Karpas-422 (cell line): Measurements from ENCODE around the gene PDK4. TPM values are rescaled to one million over a fixed set of nuclear protein-coding genes. Genes with fewer than 3 reads are reported as not detected.

Experiments used
- DNase-seq: peaks from one replicate; pipeline ENCODE4 v3.0.0-alpha.2; 2015
- H2AFZ ChIP-seq: fragments of 200-600 bp; sonication (generic); 2 replicates; pipeline ENCODE4 v1.6.1; 2014; ENCODE audit warnings: antibody characterized with exemption, low read length, mixed read lengths
- H3K27ac ChIP-seq: fragments of 200-600 bp; sonication (generic); 2 replicates; pipeline ENCODE4 v1.5.1; 2014; ENCODE audit warnings: mild to moderate bottlenecking, low read length, moderate library complexity
- H3K27me3 ChIP-seq: fragments of 200-600 bp; sonication (generic); 2 replicates; pipeline ENCODE4 v1.6.1; 2014; ENCODE audit warnings: low read length, mixed read lengths
- H3K36me3 ChIP-seq: fragments of 200-600 bp; sonication (generic); 2 replicates; pipeline ENCODE4 v1.6.1; 2014; ENCODE audit warnings: low read length, mixed read lengths; ENCODE audit not compliant: insufficient read depth
- H3K4me1 ChIP-seq: fragments of 200-600 bp; sonication (generic); 2 replicates; pipeline ENCODE4 v1.6.1; 2014; ENCODE audit warnings: mild to moderate bottlenecking, low read length, mixed read lengths
- H3K4me2 ChIP-seq: fragments of 200-600 bp; sonication (generic); 2 replicates; pipeline ENCODE4 v1.6.1; 2014; ENCODE audit warnings: low read length, low read depth, mild to moderate bottlenecking; ENCODE audit not compliant: poor library complexity, severe bottlenecking
- H3K4me3 ChIP-seq: fragments of 200-600 bp; sonication (generic); 2 replicates; pipeline ENCODE4 v1.5.1; 2014; ENCODE audit warnings: mild to moderate bottlenecking, antibody characterized with exemption, low read length, mixed read lengths
- H3K79me2 ChIP-seq: fragments of 200-600 bp; sonication (generic); 2 replicates; pipeline ENCODE4 v1.6.1; 2014; ENCODE audit warnings: mild to moderate bottlenecking, low read length, mixed read lengths
- H3K9ac ChIP-seq: fragments of 200-600 bp; sonication (generic); 2 replicates; pipeline ENCODE4 v1.6.0; 2014; ENCODE audit warnings: low read length
- H3K9me2 ChIP-seq: fragments of 200-600 bp; sonication (generic), shearing (Covaris generic); replicated peaks from 2 replicates; pipeline ENCODE4 v1.6.0; 2014; ENCODE audit warnings: mild to moderate bottlenecking, low read length, moderate library complexity; ENCODE audit not compliant: insufficient read depth
- H3K9me3 ChIP-seq: fragments of 300-700, 200-600 bp; sonication (generic); 2 replicates; pipeline ENCODE4 v1.6.1; 2014; ENCODE audit warnings: low read length, mixed read lengths
- H4K20me1 ChIP-seq: fragments of 200-600 bp; sonication (generic); 2 replicates; pipeline ENCODE4 v1.6.1; 2014; ENCODE audit warnings: mild to moderate bottlenecking, antibody characterized with exemption, low read length, low read depth; ENCODE audit not compliant: insufficient read depth
- total RNA-seq: library from RNA; depleted of rRNA; stranded (reverse); fragments of >200 nt; shearing (Covaris generic); gene quantifications from 2 replicates; pipeline ENCODE4 v1.2.3, GENCODE V29; 2014; ENCODE audit warnings: low replicate concordance

The PDK4 gene
- total RNA-seq, 1 experiment from 2014 or later: not detected

DNA sequence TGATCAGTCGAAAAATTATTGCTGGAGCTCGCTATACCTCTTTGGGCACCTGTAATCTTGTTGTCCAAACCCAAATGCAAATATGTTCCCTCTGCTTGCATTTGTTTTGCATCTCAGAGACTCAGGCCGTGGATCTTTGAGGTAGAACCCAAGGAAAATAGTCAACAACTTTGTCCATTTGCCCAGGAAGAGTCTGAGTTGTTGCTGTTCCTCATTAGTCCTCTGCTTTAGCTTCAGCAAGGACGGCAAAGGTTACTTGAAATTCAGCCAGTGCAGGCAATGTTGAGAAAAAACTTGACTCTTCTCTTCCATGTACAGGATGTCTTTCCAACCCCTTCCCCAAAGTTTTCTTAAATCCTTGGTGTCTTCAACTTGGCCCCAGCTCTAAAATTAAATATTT is 45.8 kb downstream of the PDK4 start:
- DNase-seq: no peak
- H3K4me3 ChIP-seq: no peak overlapping the region
- no peaks in the 10 kb centered on the region for H3K9me2 ChIP-seq
- H3K27me3 ChIP-seq: no peaks in the 10 kb centered on the region
- H4K20me1 ChIP-seq: no peaks in the 10 kb centered on the region
- no peaks in the 10 kb centered on the region for H3K79me2 ChIP-seq
- no peak overlapping the region for H2AFZ ChIP-seq
- no peak overlapping the region for H3K27ac ChIP-seq
- H3K4me1 ChIP-seq: no peaks in the 10 kb centered on the region
- no peaks in the 10 kb centered on the region for H3K9me3 ChIP-seq
- no peak overlapping the region for H3K4me2 ChIP-seq
- no peaks in the 10 kb centered on the region for H3K36me3 ChIP-seq
- no peak overlapping the region for H3K9ac ChIP-seq

- Histone ChIP-seq H2AFZ (no peak overlapping the region), H3K4me3 (no peak overlapping the region), H4K20me1 (no peaks in the 10 kb centered on the region), H3K27me3 (no peaks in the 10 kb centered on the region), H3K9me2 (no peaks in the 10 kb centered on the region), H3K79me2 (no peaks in the 10 kb centered on the region), H3K4me2 (no peak overlapping the region), H3K36me3 (no peaks in the 10 kb centered on the region), H3K27ac (no peak overlapping the region), H3K9ac (no peak overlapping the region), H3K4me1 (no peaks in the 10 kb centered on the region), H3K9me3 (no peaks in the 10 kb centered on the region)
- DNase-seq: no peak
These were observed 46.3 kb downstream of the PDK4 start for GRCh38 chr7:95549818-95550529.

DNA sequence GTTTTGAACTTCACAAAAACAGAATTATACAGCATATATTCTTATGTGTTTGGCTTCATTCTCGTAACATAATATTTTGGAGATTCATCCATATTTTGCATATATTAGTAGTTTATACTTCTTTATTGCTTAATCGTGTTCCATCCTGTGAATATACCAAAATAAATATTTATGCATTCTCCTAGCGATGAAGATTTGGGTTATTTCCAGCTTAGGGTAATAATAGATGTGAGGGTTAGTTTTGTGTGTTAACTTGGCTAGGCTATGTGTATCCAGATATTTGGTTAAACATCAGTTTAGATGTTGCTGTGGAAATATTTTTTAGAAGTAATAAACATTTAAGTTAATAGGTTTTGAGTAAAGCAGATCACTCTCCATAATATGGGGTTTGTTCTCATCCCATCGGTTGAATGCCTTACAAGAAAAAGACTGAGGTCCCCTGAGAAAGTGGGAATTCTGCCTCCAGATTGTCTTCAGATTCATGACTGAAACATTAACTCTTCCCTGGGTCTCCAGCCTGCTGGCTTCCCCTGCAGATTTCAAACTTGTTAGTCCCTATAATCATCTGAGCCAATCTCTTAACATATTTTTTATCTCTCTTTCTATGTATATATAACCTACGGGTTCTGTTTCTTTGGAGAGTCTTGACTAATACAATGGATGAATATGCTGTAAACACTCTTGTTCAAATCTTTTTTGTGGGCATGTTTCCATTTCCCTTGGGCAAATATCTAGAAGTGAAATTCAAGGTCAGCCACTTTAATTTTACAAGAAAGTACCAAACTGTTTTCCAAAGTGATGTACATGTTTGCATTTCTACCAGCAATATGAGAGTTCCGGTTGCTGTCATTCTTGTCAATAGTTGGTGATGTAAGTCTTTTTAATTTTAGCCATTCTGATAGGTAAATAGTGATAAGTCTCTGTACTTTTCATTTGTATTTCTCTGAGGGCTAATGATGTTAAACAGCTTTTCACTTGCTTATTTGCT is 48.7 kb downstream of the PDK4 start:
- Histone ChIP-seq H3K9me2 (no peaks in the 10 kb centered on the region), H3K79me2 (no peaks in the 10 kb centered on the region), H3K9ac (no peak overlapping the region), H3K9me3 (no peaks in the 10 kb centered on the region), H3K27ac (no peak overlapping the region), H4K20me1 (no peaks in the 10 kb centered on the region), H3K27me3 (no peaks in the 10 kb centered on the region), H2AFZ (no peak overlapping the region), H3K4me2 (no peak overlapping the region), H3K36me3 (no peaks in the 10 kb centered on the region), H3K4me1 (no peaks in the 10 kb centered on the region), H3K4me3 (no peak overlapping the region)
- DNase-seq: no peak

DNA sequence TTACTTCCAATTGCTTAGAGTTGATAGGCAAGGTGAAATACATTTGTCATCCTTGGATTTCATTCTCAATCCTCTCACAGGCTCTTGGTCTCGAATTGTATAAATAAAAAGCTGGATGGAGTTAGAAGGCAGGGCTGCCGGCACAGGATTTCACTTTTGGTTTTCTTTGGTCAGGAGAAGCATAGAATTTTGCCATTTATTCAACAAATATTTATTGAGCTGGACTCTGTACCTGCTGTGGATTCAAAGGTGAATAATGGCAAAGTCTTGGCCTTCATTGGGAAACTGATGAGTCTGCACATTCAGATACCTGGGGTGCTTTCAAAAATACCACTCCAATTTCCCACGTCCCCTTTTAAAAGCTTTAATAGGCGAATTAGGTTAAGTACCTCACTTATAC is 49.7 kb downstream of the PDK4 start:
- no peak overlapping the region for H3K4me2 ChIP-seq

DNA sequence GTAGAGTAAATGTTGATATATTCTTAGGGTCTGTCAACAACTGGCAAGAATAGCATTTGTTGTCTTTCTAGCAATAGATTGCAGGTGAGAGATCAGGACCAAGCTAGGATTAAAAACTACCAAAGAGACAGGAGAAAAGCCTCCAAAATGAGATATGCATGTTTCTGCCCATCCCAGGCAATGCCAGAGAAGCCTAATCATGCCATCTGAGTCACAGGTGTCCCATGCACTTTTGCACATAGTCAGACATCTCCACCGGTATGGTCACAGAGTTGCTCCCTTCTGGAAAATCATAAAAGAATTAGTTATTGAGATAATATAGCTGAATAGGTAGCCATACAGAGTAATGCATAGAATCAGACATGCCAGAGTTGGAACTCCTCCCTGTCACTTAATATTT is 50.6 kb downstream of the PDK4 start:
- no peak overlapping the region for H2AFZ ChIP-seq
- H3K27ac ChIP-seq: no peak overlapping the region
- H3K27me3 ChIP-seq: no peaks in the 10 kb centered on the region
- H3K9me3 ChIP-seq: no peaks in the 10 kb centered on the region
- no peaks in the 10 kb centered on the region for H3K36me3 ChIP-seq
- H3K4me2 ChIP-seq: no peak overlapping the region
- H4K20me1 ChIP-seq: no peaks in the 10 kb centered on the region
- H3K79me2 ChIP-seq: no peaks in the 10 kb centered on the region
- H3K9me2 ChIP-seq: no peaks in the 10 kb centered on the region
- no peak overlapping the region for H3K9ac ChIP-seq
- DNase-seq: no peak
- H3K4me3 ChIP-seq: no peak overlapping the region
- no peaks in the 10 kb centered on the region for H3K4me1 ChIP-seq

More for the DNA sequence above, 49.7 kb downstream of the PDK4 start:
- no peaks in the 10 kb centered on the region for H3K79me2 ChIP-seq
- no peak for DNase-seq
- H3K9ac ChIP-seq: no peak overlapping the region
- H4K20me1 ChIP-seq: no peaks in the 10 kb centered on the region
- no peaks in the 10 kb centered on the region for H3K9me3 ChIP-seq
- H3K9me2 ChIP-seq: no peaks in the 10 kb centered on the region
- no peak overlapping the region for H3K27ac ChIP-seq
- H3K4me1 ChIP-seq: no peaks in the 10 kb centered on the region
- H3K36me3 ChIP-seq: no peaks in the 10 kb centered on the region
- H3K4me3 ChIP-seq: no peak overlapping the region
- H3K27me3 ChIP-seq: no peaks in the 10 kb centered on the region
- H2AFZ ChIP-seq: no peak overlapping the region

GRCh38 chr7:95545007-95545615 is 51.2 kb downstream of the PDK4 start:
- Histone ChIP-seq H2AFZ (no peak overlapping the region), H3K4me1 (no peaks in the 10 kb centered on the region), H3K79me2 (no peaks in the 10 kb centered on the region), H3K4me2 (no peak overlapping the region), H4K20me1 (no peaks in the 10 kb centered on the region), H3K9me2 (no peaks in the 10 kb centered on the region), H3K9me3 (no peaks in the 10 kb centered on the region), H3K9ac (no peak overlapping the region), H3K27me3 (no peaks in the 10 kb centered on the region), H3K36me3 (no peaks in the 10 kb centered on the region), H3K27ac (no peak overlapping the region), H3K4me3 (no peak overlapping the region)
- DNase-seq: no peak

- no peaks in the 10 kb centered on the region for H3K9me2 ChIP-seq
- no peak overlapping the region for H3K9ac ChIP-seq
- H3K4me3 ChIP-seq: no peak overlapping the region
- no peak overlapping the region for H3K4me2 ChIP-seq
- H3K36me3 ChIP-seq: no peaks in the 10 kb centered on the region
- no peaks in the 10 kb centered on the region for H4K20me1 ChIP-seq
- H3K27ac ChIP-seq: no peak overlapping the region
- no peak overlapping the region for H2AFZ ChIP-seq
- no peaks in the 10 kb centered on the region for H3K9me3 ChIP-seq
- H3K4me1 ChIP-seq: no peaks in the 10 kb centered on the region
- H3K79me2 ChIP-seq: no peaks in the 10 kb centered on the region
- DNase-seq: no peak
- H3K27me3 ChIP-seq: no peaks in the 10 kb centered on the region
These were observed 52.1 kb downstream of the PDK4 start for GRCh38 chr7:95544171-95544570.

GRCh38 chr7:95543312-95543711 is 53.0 kb downstream of the PDK4 start:
- Histone ChIP-seq H3K27ac (no peak overlapping the region), H3K9me2 (no peaks in the 10 kb centered on the region), H3K79me2 (no peaks in the 10 kb centered on the region), H2AFZ (no peak overlapping the region), H3K9me3 (no peaks in the 10 kb centered on the region), H3K4me3 (no peak overlapping the region), H4K20me1 (no peaks in the 10 kb centered on the region), H3K4me2 (no peak overlapping the region), H3K36me3 (no peaks in the 10 kb centered on the region), H3K27me3 (no peaks in the 10 kb centered on the region), H3K9ac (no peak overlapping the region), H3K4me1 (no peaks in the 10 kb centered on the region)
- no peak for DNase-seq
